ENCODE measurements around the gene ESR1.

ESR1 gene

DNA sequence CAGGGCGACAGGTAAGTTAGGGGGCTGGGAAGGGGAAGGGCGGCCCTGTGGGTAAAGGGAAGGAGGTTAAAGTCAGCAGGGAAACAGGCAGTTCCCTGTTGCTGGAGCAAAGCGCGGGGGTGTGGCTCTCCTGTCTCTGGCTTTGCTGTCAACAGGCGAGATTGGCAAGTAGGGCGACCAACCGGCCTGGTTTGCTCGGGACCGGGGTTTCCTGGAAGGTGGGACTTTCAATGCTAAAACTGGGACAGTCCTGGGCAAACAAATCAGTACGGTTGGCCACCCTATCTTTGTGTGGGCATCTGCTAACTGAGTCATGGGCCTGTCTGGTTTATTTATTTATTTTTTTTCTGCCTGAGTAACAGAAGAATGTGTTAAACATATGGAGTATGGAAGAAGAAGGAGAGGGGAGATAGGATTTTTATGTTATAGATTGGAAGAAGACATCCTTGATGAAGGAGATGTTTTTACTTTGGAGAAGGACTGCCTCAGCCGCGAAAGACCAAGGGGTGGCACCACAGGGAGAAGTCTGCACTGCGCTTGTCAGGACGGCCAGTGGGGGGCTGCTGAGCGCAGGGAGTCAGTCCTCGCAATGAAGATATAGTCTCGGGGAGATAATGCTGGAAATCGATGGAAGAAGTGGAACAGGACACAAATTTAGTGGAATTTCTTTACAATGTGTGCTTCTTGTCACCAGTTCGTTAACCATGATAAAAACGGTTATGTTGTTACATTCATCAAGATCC is 43.4 kb upstream of the ESR1 start:
- Histone ChIP-seq H3K27me3 (no peaks in the 10 kb centered on the region), H3K36me3 (no peaks in the 10 kb centered on the region), H3K4me3 (peak overlapping the region; percentile 38 to 40), H3K4me1 (peaks cover 3 to 10% (median 6%) of the 10 kb centered on the region in 4 donors), H3K9me3 (no peaks in the 10 kb centered on the region), H3K27ac (peak overlapping the region; percentile 55 to 72)
- TF ChIP-seq, protein P1, sequence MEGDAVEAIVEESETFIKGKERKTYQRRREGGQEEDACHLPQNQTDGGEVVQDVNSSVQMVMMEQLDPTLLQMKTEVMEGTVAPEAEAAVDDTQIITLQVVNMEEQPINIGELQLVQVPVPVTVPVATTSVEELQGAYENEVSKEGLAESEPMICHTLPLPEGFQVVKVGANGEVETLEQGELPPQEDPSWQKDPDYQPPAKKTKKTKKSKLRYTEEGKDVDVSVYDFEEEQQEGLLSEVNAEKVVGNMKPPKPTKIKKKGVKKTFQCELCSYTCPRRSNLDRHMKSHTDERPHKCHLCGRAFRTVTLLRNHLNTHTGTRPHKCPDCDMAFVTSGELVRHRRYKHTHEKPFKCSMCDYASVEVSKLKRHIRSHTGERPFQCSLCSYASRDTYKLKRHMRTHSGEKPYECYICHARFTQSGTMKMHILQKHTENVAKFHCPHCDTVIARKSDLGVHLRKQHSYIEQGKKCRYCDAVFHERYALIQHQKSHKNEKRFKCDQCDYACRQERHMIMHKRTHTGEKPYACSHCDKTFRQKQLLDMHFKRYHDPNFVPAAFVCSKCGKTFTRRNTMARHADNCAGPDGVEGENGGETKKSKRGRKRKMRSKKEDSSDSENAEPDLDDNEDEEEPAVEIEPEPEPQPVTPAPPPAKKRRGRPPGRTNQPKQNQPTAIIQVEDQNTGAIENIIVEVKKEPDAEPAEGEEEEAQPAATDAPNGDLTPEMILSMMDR (IDR thresholded peaks at IDR 0.05): peak; percentile 73 to 81
- peak; percentile 95 to 96 for DNase-seq
- intact Hi-C loops (cut with DNase I; ENCODE audit: low total_unique reads): loop anchor here (2.0 to 10.0 kb wide), 2 partner anchors 359 to 501 kb away; no protein-coding TSS in a partner anchor

DNA sequence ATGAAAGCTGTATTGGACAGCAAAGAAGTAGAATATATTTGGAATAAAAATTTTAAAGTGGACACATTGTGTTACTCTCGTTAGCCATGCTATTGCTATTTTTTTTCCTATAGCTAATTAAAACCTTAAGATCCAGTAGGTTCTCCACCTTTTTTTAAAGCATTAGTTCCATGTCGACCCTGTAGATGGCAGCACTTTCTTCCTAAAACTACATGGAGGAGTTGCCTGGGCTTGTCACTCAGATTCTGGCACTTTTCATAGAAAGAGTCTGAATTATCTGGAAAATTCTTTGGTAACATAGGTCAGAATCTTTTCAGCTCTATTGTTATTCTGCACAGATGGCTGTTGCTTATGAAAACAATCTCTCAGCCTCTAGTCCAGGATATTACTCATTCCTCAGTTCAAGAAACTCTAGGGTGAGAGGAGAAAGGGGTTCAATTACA is 42.0 kb upstream of the ESR1 start:
- no peaks in the 10 kb centered on the region for H3K9me3 ChIP-seq
- TF ChIP-seq, protein P1 (IDR thresholded peaks at IDR 0.05): peak; percentile 74 to 80
- intact Hi-C loops (cut with DNase I; ENCODE audit: low total_unique reads): loop anchor here (2.0 to 10.0 kb wide), 2 partner anchors 357 to 499 kb away; no protein-coding TSS in a partner anchor
- H3K27ac ChIP-seq: no peak overlapping the region
- no peaks in the 10 kb centered on the region for H3K36me3 ChIP-seq
- H3K4me3 ChIP-seq: no peak overlapping the region
- peak in 1 of 2 donors; percentile 65 for DNase-seq
- H3K4me1 ChIP-seq: peaks cover 3 to 10% (median 6%) of the 10 kb centered on the region in 4 donors
- no peaks in the 10 kb centered on the region for H3K27me3 ChIP-seq

DNA sequence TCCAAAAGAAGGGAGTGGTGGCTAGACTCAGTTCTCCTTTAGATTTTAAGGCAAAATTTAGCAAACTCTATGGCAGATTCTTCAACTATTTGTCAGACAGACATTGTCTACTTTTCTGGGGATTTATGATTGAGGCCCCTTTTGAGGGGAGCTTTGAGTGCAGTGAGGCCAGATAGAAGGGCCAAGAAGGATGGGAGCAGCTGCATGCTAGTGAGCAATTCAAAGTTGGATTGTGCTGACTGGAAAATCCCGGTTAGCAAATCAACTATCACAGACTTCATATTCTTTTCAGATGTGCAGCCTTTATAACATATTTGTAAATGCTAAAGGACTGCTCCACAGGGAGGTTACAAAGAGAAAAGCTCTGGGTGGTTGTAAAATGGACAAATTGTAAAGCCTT is 35.0 kb upstream of the ESR1 start:
- TF ChIP-seq, protein P1 (IDR thresholded peaks at IDR 0.05): no peak
- no peak for DNase-seq
- H3K36me3 ChIP-seq: no peaks in the 10 kb centered on the region
- no peaks in the 10 kb centered on the region for H3K27me3 ChIP-seq
- no peaks in the 10 kb centered on the region for H3K4me1 ChIP-seq
- no peaks in the 10 kb centered on the region for H3K9me3 ChIP-seq
- intact Hi-C loops (cut with DNase I; ENCODE audit: low total_unique reads): no loop called here
- no peak overlapping the region for H3K4me3 ChIP-seq
- no peak overlapping the region for H3K27ac ChIP-seq

DNA sequence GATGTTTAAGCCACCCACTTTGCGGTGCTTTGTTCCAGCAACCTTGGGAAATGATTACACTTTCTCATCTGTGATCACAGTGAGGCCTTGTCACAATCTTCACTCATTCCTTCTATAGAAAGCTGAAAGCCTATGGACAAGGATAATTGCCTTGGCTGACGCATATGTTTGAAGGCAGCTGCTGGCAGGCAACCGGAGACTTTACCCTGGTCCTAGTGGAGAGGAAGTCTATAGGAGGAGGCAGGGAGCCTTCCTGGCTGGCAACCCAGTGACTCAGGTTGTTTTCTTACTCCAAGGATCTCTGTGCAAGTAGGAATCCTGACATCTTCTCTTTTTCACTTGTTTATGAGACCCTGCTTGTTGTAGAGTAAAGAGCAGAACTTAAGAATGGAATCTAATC is 34.1 kb upstream of the ESR1 start:
- Histone ChIP-seq H3K27me3 (no peaks in the 10 kb centered on the region), H3K4me1 (no peaks in the 10 kb centered on the region), H3K27ac (no peak overlapping the region), H3K36me3 (no peaks in the 10 kb centered on the region), H3K9me3 (no peaks in the 10 kb centered on the region), H3K4me3 (no peak overlapping the region)
- intact Hi-C loops (cut with DNase I; ENCODE audit: low total_unique reads): no loop called here
- TF ChIP-seq, protein P1 (IDR thresholded peaks at IDR 0.05): no peak
- no peak for DNase-seq

DNA sequence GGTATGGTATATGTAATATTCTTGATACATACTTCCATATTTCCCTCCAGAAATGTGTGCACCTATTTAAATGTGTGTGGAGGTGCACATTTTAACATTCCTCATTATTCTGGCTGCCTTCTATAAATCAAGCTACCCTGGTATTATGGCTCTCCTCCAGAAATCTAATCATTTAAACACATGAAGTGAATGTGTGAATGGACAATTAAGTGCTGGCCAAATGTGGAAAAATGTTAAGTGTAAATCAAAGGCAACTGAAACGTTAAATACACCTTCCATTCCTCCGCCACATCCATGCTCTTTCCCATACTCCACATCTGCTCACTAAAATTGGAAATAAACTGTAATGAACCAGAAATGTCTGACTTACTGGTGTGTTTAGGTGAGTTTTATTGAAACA is 24.9 kb upstream of the ESR1 start:
- no peaks in the 10 kb centered on the region for H3K9me3 ChIP-seq
- H3K27ac ChIP-seq: no peak overlapping the region
- H3K4me3 ChIP-seq: no peak overlapping the region
- no peak for DNase-seq
- H3K4me1 ChIP-seq: no peaks in the 10 kb centered on the region
- intact Hi-C loops (cut with DNase I; ENCODE audit: low total_unique reads): no loop called here
- TF ChIP-seq, protein P1 (IDR thresholded peaks at IDR 0.05): no peak
- H3K36me3 ChIP-seq: no peaks in the 10 kb centered on the region
- H3K27me3 ChIP-seq: no peaks in the 10 kb centered on the region
